ENCODE data around the gene BEAN1.

Gene BEAN1

GRCh38 chr16:66476328-66477027, 49.4 kb downstream of the BEAN1 start:
- peak; percentile 63 for ATAC-seq
- no peak for TF ChIP-seq SNAI2 (CRISPR knock-in tag; IDR thresholded peaks at IDR 0.05)
- no peak for TF ChIP-seq CSRNP3 (CRISPR knock-in tag; IDR thresholded peaks at IDR 0.05)
- no peak for TF ChIP-seq ARNTL (CRISPR knock-in tag; IDR thresholded peaks at IDR 0.05; ENCODE audit: borderline replicate concordance, low read depth)
- TF ChIP-seq ZNF8 (CRISPR knock-in tag; IDR thresholded peaks at IDR 0.05) = no peak
- no peak for TF ChIP-seq PPARA (CRISPR knock-in tag; IDR thresholded peaks at IDR 0.05; ENCODE audit: borderline replicate concordance)
- TF ChIP-seq ZNF70 (CRISPR knock-in tag; IDR thresholded peaks at IDR 0.05) = no peak
- TF ChIP-seq POU6F1 (CRISPR knock-in tag; IDR thresholded peaks at IDR 0.05; ENCODE audit: borderline replicate concordance, low read depth) = no peak
- no peak for TF ChIP-seq ISL1 (CRISPR knock-in tag; IDR thresholded peaks at IDR 0.05)
- TF ChIP-seq ZNF565 (CRISPR knock-in tag; conservative IDR thresholded peaks at IDR 0.05; ENCODE audit: low read depth) = no peak
- TF ChIP-seq RARB (CRISPR knock-in tag; IDR thresholded peaks at IDR 0.05) = no peak
- TF ChIP-seq TSHZ2 (CRISPR knock-in tag; IDR thresholded peaks at IDR 0.05) = no peak
- TF ChIP-seq ZFP3 (CRISPR knock-in tag; IDR thresholded peaks at IDR 0.05) = no peak
- no peak for TF ChIP-seq ZFP30 (CRISPR knock-in tag; IDR thresholded peaks at IDR 0.05)
- no peak for TF ChIP-seq BACH2 (CRISPR knock-in tag; IDR thresholded peaks at IDR 0.05; ENCODE audit: borderline replicate concordance)

GRCh38 chr16:66477028-66477515, 50.0 kb downstream of the BEAN1 start:
- TF ChIP-seq OSR1 (CRISPR knock-in tag; IDR thresholded peaks at IDR 0.05) (no peak), RARB (CRISPR knock-in tag; IDR thresholded peaks at IDR 0.05) (no peak), ARNTL (CRISPR knock-in tag; IDR thresholded peaks at IDR 0.05; ENCODE audit: borderline replicate concordance, low read depth) (no peak), BACH2 (CRISPR knock-in tag; IDR thresholded peaks at IDR 0.05; ENCODE audit: borderline replicate concordance) (no peak), TOX (CRISPR knock-in tag; IDR thresholded peaks at IDR 0.05; ENCODE audit: borderline replicate concordance) (no peak), ZNF565 (CRISPR knock-in tag; conservative IDR thresholded peaks at IDR 0.05; ENCODE audit: low read depth) (no peak), ISL1 (CRISPR knock-in tag; IDR thresholded peaks at IDR 0.05) (no peak), ZC3H10 (CRISPR knock-in tag; IDR thresholded peaks at IDR 0.05) (no peak), GLIS3 (CRISPR knock-in tag; IDR thresholded peaks at IDR 0.05) (no peak), CREB5 (CRISPR knock-in tag; IDR thresholded peaks at IDR 0.05; ENCODE audit: low read depth) (no peak), ESRRG (CRISPR knock-in tag; IDR thresholded peaks at IDR 0.05) (no peak), ZNF8 (CRISPR knock-in tag; IDR thresholded peaks at IDR 0.05) (no peak), SNAI2 (CRISPR knock-in tag; IDR thresholded peaks at IDR 0.05) (no peak)

GRCh38 chr16:66478733-66479511, 51.8 kb downstream of the BEAN1 start:
- ATAC-seq = peak; percentile 78
- TF ChIP-seq OSR1 (CRISPR knock-in tag; IDR thresholded peaks at IDR 0.05) (no peak), PPARA (CRISPR knock-in tag; IDR thresholded peaks at IDR 0.05; ENCODE audit: borderline replicate concordance) (no peak), ZNF565 (CRISPR knock-in tag; conservative IDR thresholded peaks at IDR 0.05; ENCODE audit: low read depth) (no peak), ZFP30 (CRISPR knock-in tag; IDR thresholded peaks at IDR 0.05) (no peak), BACH2 (CRISPR knock-in tag; IDR thresholded peaks at IDR 0.05; ENCODE audit: borderline replicate concordance) (no peak), TOX (CRISPR knock-in tag; IDR thresholded peaks at IDR 0.05; ENCODE audit: borderline replicate concordance) (no peak), ZNF8 (CRISPR knock-in tag; IDR thresholded peaks at IDR 0.05) (no peak), TCF4 (CRISPR knock-in tag; IDR thresholded peaks at IDR 0.05; ENCODE audit: borderline replicate concordance) (no peak), CSDC2 (CRISPR knock-in tag; IDR thresholded peaks at IDR 0.05) (no peak), ESRRG (CRISPR knock-in tag; IDR thresholded peaks at IDR 0.05) (no peak), CREB5 (CRISPR knock-in tag; IDR thresholded peaks at IDR 0.05; ENCODE audit: low read depth) (no peak), PATZ1 (CRISPR knock-in tag; IDR thresholded peaks at IDR 0.05; ENCODE audit: borderline replicate concordance) (no peak)

More at GRCh38 chr16:66477028-66477515, 50.0 kb downstream of the BEAN1 start:
- no peak for ATAC-seq

Measured in SK-N-SH treated with all-trans-retinoic acid at 6 μM for 48 hours (cell line).